B cell (primary cell): ENCODE measurements around the gene PTPN21. TPM values are rescaled to one million over a fixed set of nuclear protein-coding genes. Genes with fewer than 3 reads are reported as not detected.

Source experiments
- ATAC-seq: fragments of 200-7000 bp; cut with Tn5 transposase; one replicate; pipeline ENCODE4 v1.10.0; 2021; ENCODE audit warnings: low read depth, mild to moderate bottlenecking, moderate number of reproducible peaks, moderate library complexity
- CTCF ChIA-PET: fragments of 350-600 bp; sonication (Branson Sonifier 250); formaldehyde crosslinking; loops from one replicate; lab custom pipeline; 2021; ENCODE audit warnings: antibody characterized with exemption, inconsistent platforms; lab: Charles Lee
- POLR2A ChIA-PET: fragments of 350-600 bp; sonication (Branson Sonifier 250); formaldehyde crosslinking; loops from one replicate; lab custom pipeline; 2021; ENCODE audit warnings: antibody characterized with exemption; lab: Charles Lee
- DNase-seq: peaks from one replicate; pipeline ENCODE4 v3.0.0; 2013
- H2AFZ ChIP-seq: 2 replicates; pipeline ENCODE4 v1.6.1; 2012; ENCODE audit warnings: mild to moderate bottlenecking, low read depth, low read length; ENCODE audit not compliant: insufficient read depth, poor library complexity, severe bottlenecking
- H3K27ac ChIP-seq, 2 donors: 1 replicate in 1 of 2; 2 replicates in 1 of 2; pipeline ENCODE4 v1.5.1; 2012 to 2013; ENCODE audit warnings: low read length in 2 of 2, mild to moderate bottlenecking in 2 of 2, moderate library complexity in 1 of 2
- H3K27me3 ChIP-seq, 4 experiments: fragments of 200-600 bp in 1 of 4; sonication (generic) in 1 of 4; replicated peaks in 1 of 4; 1 replicate in 2 of 4; 2 replicates in 2 of 4; pipeline versions ENCODE4 v1.6.1 to v1.7.0; 2013 to 2016; ENCODE audit warnings: low read length in 3 of 4, mild to moderate bottlenecking in 2 of 4, mixed read lengths in 1 of 4, moderate library complexity in 1 of 4; ENCODE audit not compliant: insufficient read depth in 4 of 4, control insufficient read depth in 3 of 4; ENCODE audit errors: control extremely low read depth in 1 of 4
- H3K36me3 ChIP-seq, 2 experiments: replicated peaks in 1 of 2; 1 replicate in 1 of 2; 2 replicates in 1 of 2; pipeline versions ENCODE4 v1.6.1 to v1.7.1; 2013; ENCODE audit warnings: low read length in 1 of 2; ENCODE audit not compliant: insufficient read depth in 2 of 2, control insufficient read depth in 1 of 2; ENCODE audit errors: control extremely low read depth in 1 of 2, extremely low read depth in 1 of 2
- H3K4me1 ChIP-seq, 2 donors: fragments of 200-600 bp in 1 of 2; sonication (generic) in 1 of 2; 1 replicate in 1 of 2; 2 replicates in 1 of 2; pipeline versions ENCODE4 v1.5.1 to v1.6.1; 2013 to 2017; ENCODE audit warnings: low read length in 2 of 2; ENCODE audit not compliant: control insufficient read depth in 2 of 2, insufficient read depth in 2 of 2
- H3K4me2 ChIP-seq: replicated peaks from 2 replicates; pipeline ENCODE3; 2012; ENCODE audit warnings: mild to moderate bottlenecking, low read depth, low read length; ENCODE audit not compliant: poor library complexity, severe bottlenecking
- H3K4me3 ChIP-seq, 5 experiments: fragments of 200-600 bp in 1 of 5; sonication (generic) in 1 of 5; 1 replicate in 3 of 5; 2 replicates in 2 of 5; pipeline versions ENCODE4 v1.5.1 to v1.7.0; 2011 to 2016; ENCODE audit warnings: low read length in 4 of 5, mild to moderate bottlenecking in 4 of 5, low read depth in 2 of 5, control low read depth in 1 of 5, moderate library complexity in 1 of 5; ENCODE audit not compliant: insufficient read depth in 1 of 5; ENCODE audit errors: control extremely low read depth in 1 of 5, extremely low read depth in 1 of 5
- H3K79me2 ChIP-seq: fragments of 200-600 bp; sonication (generic); one replicate; pipeline ENCODE4 v1.6.0; 2016; ENCODE audit warnings: low read length; ENCODE audit not compliant: control insufficient read depth, insufficient read depth
- H3K9ac ChIP-seq: fragments of 200-600 bp; sonication (generic); 2 replicates; pipeline ENCODE4 v1.6.1; 2017; ENCODE audit warnings: mild to moderate bottlenecking, low read length, moderate library complexity
- H3K9me3 ChIP-seq, 3 donors: one replicate each; pipeline versions ENCODE4 v1.6.1 to v1.7.1; 2013; ENCODE audit warnings: low read length in 2 of 3; ENCODE audit not compliant: control insufficient read depth in 2 of 3, insufficient read depth in 1 of 3; ENCODE audit errors: control extremely low read depth in 1 of 3
- H4K20me1 ChIP-seq: 2 replicates; pipeline ENCODE4 v1.6.0; 2012; ENCODE audit warnings: mild to moderate bottlenecking, low read length; ENCODE audit not compliant: insufficient read depth, control insufficient read depth, poor library complexity, severe bottlenecking
- H3K27ac Mint-ChIP-seq: one replicate; pipeline ENCODE4 v1.8.0; 2021; ENCODE audit warnings: mixed read lengths
- H3K27me3 Mint-ChIP-seq: one replicate; pipeline ENCODE4 v1.8.0; 2021; ENCODE audit warnings: mixed read lengths
- H3K4me1 Mint-ChIP-seq: one replicate; pipeline ENCODE4 v1.8.0; 2021; ENCODE audit warnings: mixed read lengths
- H3K4me3 Mint-ChIP-seq: one replicate; pipeline ENCODE4 v1.8.0; 2021; ENCODE audit warnings: mixed read lengths
- H3K9me3 Mint-ChIP-seq: one replicate; pipeline ENCODE4 v1.8.0; 2022; ENCODE audit warnings: mixed read lengths; ENCODE audit not compliant: insufficient read depth
- EZH2 ChIP-seq: IDR thresholded peaks from 2 replicates; pipeline ENCODE4 v1.6.1; 2012; ENCODE audit warnings: borderline replicate concordance, low read depth, mild to moderate bottlenecking, moderate library complexity, low read length; ENCODE audit not compliant: insufficient read depth, poor library complexity, severe bottlenecking
- WGBS: methylation state at CpG from one replicate; pipeline ENCODE4 v1.1.5; 2013; ENCODE audit warnings: missing lambda C conversion rate; ENCODE audit not compliant: insufficient coverage; 5-methylcytosine and 5-hydroxymethylcytosine counted together
- intact Hi-C: fragments of 100-400 bp; cut with micrococcal nuclease; formaldehyde crosslinking; loops from one replicate; pipeline ENCODE4 v1.10.0; 2022
- polyA plus RNA-seq: library from polyadenylated mRNA; depleted of rRNA; stranded (reverse); fragments of >200 nt; gene quantifications from 2 replicates; pipeline ENCODE4 v1.2.3, GENCODE V29; 2012
- total RNA-seq, 2 donors: library from RNA; stranded (reverse); fragments of 120-200 nt in 1 of 2; gene quantifications; 1 replicate in 1 of 2; 2 replicates in 1 of 2; pipeline versions ENCODE4 v1.2.3 to v1.2.4, GENCODE V29; 2013 to 2022
- TF ChIP-seq, protein P1 (sequence below): fragments of 200-600 bp; IDR thresholded peaks from one replicate; pipeline ENCODE4 v1.8.0; 2022; ENCODE audit warnings: antibody characterized with exemption, mild to moderate bottlenecking

The PTPN21 gene
- total and polyA plus RNA-seq, 2 donors (not counting 1 experiment from before 2014, with no cell fraction given): not detected

DNA sequence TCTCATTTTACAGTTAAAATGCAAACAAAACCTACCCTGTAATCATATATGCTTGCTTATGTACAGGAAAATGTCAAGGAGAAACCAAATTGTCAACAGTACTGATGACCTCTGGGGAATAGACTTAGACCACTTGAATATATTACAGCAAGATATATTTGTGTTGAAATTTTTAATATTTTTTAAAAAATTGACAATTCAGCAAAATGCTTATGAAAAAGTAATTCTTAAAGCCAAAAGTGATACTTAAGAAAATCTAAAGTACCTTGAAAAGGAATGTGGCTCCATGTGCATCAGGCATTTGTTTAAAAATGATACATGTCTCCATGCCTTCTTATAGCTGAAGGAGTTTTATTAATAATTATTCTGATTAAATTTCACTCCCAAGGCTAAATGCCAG lies 49.2 kb downstream of the PTPN21 start:
- TF ChIP-seq EZH2: no peak
- TF ChIP-seq, protein P1, sequence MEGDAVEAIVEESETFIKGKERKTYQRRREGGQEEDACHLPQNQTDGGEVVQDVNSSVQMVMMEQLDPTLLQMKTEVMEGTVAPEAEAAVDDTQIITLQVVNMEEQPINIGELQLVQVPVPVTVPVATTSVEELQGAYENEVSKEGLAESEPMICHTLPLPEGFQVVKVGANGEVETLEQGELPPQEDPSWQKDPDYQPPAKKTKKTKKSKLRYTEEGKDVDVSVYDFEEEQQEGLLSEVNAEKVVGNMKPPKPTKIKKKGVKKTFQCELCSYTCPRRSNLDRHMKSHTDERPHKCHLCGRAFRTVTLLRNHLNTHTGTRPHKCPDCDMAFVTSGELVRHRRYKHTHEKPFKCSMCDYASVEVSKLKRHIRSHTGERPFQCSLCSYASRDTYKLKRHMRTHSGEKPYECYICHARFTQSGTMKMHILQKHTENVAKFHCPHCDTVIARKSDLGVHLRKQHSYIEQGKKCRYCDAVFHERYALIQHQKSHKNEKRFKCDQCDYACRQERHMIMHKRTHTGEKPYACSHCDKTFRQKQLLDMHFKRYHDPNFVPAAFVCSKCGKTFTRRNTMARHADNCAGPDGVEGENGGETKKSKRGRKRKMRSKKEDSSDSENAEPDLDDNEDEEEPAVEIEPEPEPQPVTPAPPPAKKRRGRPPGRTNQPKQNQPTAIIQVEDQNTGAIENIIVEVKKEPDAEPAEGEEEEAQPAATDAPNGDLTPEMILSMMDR: no peak
- no peak overlapping the region for H3K4me2 ChIP-seq
- no peak overlapping the region for H3K9ac ChIP-seq
- no peaks in the 10 kb centered on the region for H3K4me1 ChIP-seq
- intact Hi-C loops: no loop called here
- Mint-ChIP-seq H3K9me3 (no peaks in the 10 kb centered on the region), H3K4me1 (no peaks in the 10 kb centered on the region), H3K27me3 (peaks cover 16% of the 10 kb centered on the region), H3K27ac (no peak overlapping the region), H3K4me3 (no peak overlapping the region)
- H3K27me3 ChIP-seq: no peaks in the 10 kb centered on the region
- no peak for DNase-seq
- H3K4me3 ChIP-seq: no peak overlapping the region
- no peaks in the 10 kb centered on the region for H3K79me2 ChIP-seq
- H2AFZ ChIP-seq: no peak overlapping the region
- ATAC-seq: no peak
- no peak overlapping the region for H3K27ac ChIP-seq
- no peaks in the 10 kb centered on the region for H3K36me3 ChIP-seq
- no peaks in the 10 kb centered on the region for H3K9me3 ChIP-seq
- ChIA-PET POLR2A (no interaction called here), CTCF (no interaction called here)
- no peaks in the 10 kb centered on the region for H4K20me1 ChIP-seq

DNA sequence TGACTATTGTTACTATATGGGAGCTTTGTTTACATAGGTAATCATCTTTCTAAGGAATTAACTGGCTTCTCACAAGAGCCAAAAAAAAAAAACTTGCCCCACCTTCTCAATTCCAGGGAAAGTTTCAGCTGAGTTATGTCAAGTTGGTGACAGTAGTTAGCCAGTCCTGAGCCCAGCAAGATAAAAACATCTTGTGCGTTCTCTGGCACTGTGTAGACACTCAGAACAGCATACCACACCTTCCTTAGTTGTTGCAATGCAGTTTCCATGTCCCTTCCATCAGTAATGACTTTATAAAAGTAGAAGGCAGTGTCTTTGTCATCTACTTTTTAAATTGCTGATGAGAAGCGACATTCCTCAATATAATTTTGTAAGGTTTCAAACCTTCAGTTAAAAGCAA lies 50.2 kb downstream of the PTPN21 start:
- CTCF ChIA-PET: no interaction called here
- H3K27me3 ChIP-seq: no peaks in the 10 kb centered on the region
- no peak overlapping the region for H3K4me2 ChIP-seq

More for the DNA sequence above, 50.2 kb downstream of the PTPN21 start:
- Histone ChIP-seq H2AFZ (no peak overlapping the region), H3K9ac (no peak overlapping the region), H3K9me3 (no peaks in the 10 kb centered on the region), H3K27ac (no peak overlapping the region), H3K4me3 (no peak overlapping the region), H3K36me3 (no peaks in the 10 kb centered on the region), H3K4me1 (no peaks in the 10 kb centered on the region), H4K20me1 (no peaks in the 10 kb centered on the region), H3K79me2 (no peaks in the 10 kb centered on the region)
- Mint-ChIP-seq H3K27me3 (peaks cover 16% of the 10 kb centered on the region), H3K4me1 (no peaks in the 10 kb centered on the region), H3K4me3 (no peak overlapping the region), H3K9me3 (no peaks in the 10 kb centered on the region), H3K27ac (no peak overlapping the region)
- POLR2A ChIA-PET: no interaction called here
- intact Hi-C loops: no loop called here
- no peak for DNase-seq
- no peak for ATAC-seq
- WGBS: 83% methylated on average over 1 of the region's 2 CpGs
- TF ChIP-seq EZH2: no peak
- TF ChIP-seq, protein P1: no peak
